ENCODE measurements around the gene SGTA.
A peak's percentile ranks its signal among the peaks of the same experiment; 100 is the strongest.

Gene SGTA

GRCh38 chr19:2785244-2785997, 2.3 kb upstream of the SGTA start, which contains the start of gene THOP1:
TSS of gene THOP1 (plus strand) at chr19:2785503. CDS start at chr19:2785663, 160 bp downstream.
- Histone ChIP-seq H3K27me3 (ENCODE audit: insufficient read depth, low read depth, severe bottlenecking) (no peaks in the 10 kb centered on the region), H3K27ac (peak within 1 kb of the TSS; percentile 92), H3K36me3 (peaks cover 46% of the 10 kb centered on the region), H3K4me3 (ENCODE audit: low read depth, low read length) (peak within 1 kb of the TSS; percentile 92), H3K9me3 (ENCODE audit: severe bottlenecking) (no peaks in the 10 kb centered on the region)
- peak; percentile 99 for DNase-seq
- no peak for TF ChIP-seq CTCF (IDR thresholded peaks at IDR 0.05; ENCODE audit: low read depth, low read length)

GRCh38 chr19:2783781-2784145, 690 bp upstream of the SGTA start:
- H3K27ac ChIP-seq, result peak overlapping the region; percentile 81
- H3K36me3 ChIP-seq, result peaks cover 49% of the 10 kb centered on the region
- no peak for TF ChIP-seq CTCF (IDR thresholded peaks at IDR 0.05; ENCODE audit: low read depth, low read length)
- H3K9me3 ChIP-seq (ENCODE audit: severe bottlenecking), result no peaks in the 10 kb centered on the region
- no peak for DNase-seq
- no peaks in the 10 kb centered on the region for H3K27me3 ChIP-seq (ENCODE audit: insufficient read depth, low read depth, severe bottlenecking)
- H3K4me3 ChIP-seq (ENCODE audit: low read depth, low read length), result 0 out of 2 replicates have a peak overlapping the region, but pooled peaks have one; percentile 7

- H3K4me3 ChIP-seq (ENCODE audit: low read depth, low read length), result peak overlapping the region; percentile 84
- TF ChIP-seq CTCF (IDR thresholded peaks at IDR 0.05; ENCODE audit: low read depth, low read length), result no peak
- no peaks in the 10 kb centered on the region for H3K27me3 ChIP-seq (ENCODE audit: insufficient read depth, low read depth, severe bottlenecking)
- peak overlapping the region; percentile 88 for H3K27ac ChIP-seq
- DNase-seq, result no peak
- H3K36me3 ChIP-seq, result peaks cover 45% of the 10 kb centered on the region
- H3K9me3 ChIP-seq (ENCODE audit: severe bottlenecking), result no peaks in the 10 kb centered on the region
Observed at GRCh38 chr19:2782329-2782935, 641 bp downstream of the SGTA start.

GRCh38 chr19:2780284-2780683, 2.8 kb downstream of the SGTA start:
- no peak overlapping the region for H3K4me3 ChIP-seq (ENCODE audit: low read depth, low read length)
- H3K27ac ChIP-seq, result peak overlapping the region; percentile 88
- H3K9me3 ChIP-seq (ENCODE audit: severe bottlenecking), result no peaks in the 10 kb centered on the region
- TF ChIP-seq CTCF (IDR thresholded peaks at IDR 0.05; ENCODE audit: low read depth, low read length), result no peak
- DNase-seq, result no peak
- H3K36me3 ChIP-seq, result peaks cover 55% of the 10 kb centered on the region
- no peaks in the 10 kb centered on the region for H3K27me3 ChIP-seq (ENCODE audit: insufficient read depth, low read depth, severe bottlenecking)

GRCh38 chr19:2779121-2779740, 3.8 kb downstream of the SGTA start:
- Histone ChIP-seq H3K27ac (peak overlapping the region; percentile 72), H3K4me3 (ENCODE audit: low read depth, low read length) (no peak overlapping the region), H3K36me3 (peaks cover 62% of the 10 kb centered on the region), H3K9me3 (ENCODE audit: severe bottlenecking) (no peaks in the 10 kb centered on the region), H3K27me3 (ENCODE audit: insufficient read depth, low read depth, severe bottlenecking) (no peaks in the 10 kb centered on the region)
- no peak for DNase-seq
- TF ChIP-seq CTCF (IDR thresholded peaks at IDR 0.05; ENCODE audit: low read depth, low read length), result no peak

Data from WERI-Rb-1 (cell line).